Lower lobe of right lung (tissue), 2 donors: ENCODE results near the gene C1QTNF3. TPM values are rescaled to one million over a fixed set of nuclear protein-coding genes. Genes with fewer than 3 reads are reported as not detected.

Experiments
- ATAC-seq, 2 donors: fragments of 200-7000 bp; cut with Tn5 transposase; one replicate each; pipeline ENCODE4 v1.9.1; 2020 to 2022; ENCODE audit warnings: mild to moderate bottlenecking in 2 of 2, moderate library complexity in 2 of 2
- DNase-seq: peaks from one replicate; pipeline ENCODE4 v3.0.0-alpha.2; 2020
- H3K27ac ChIP-seq: fragments of 200-600 bp; one replicate; pipeline ENCODE4 v1.8.0; 2022
- H3K27me3 ChIP-seq: fragments of 200-600 bp; one replicate; pipeline ENCODE4 v1.8.0; 2022; ENCODE audit warnings: low read depth
- H3K36me3 ChIP-seq: fragments of 200-600 bp; one replicate; pipeline ENCODE4 v1.8.0; 2022; ENCODE audit warnings: mild to moderate bottlenecking
- H3K4me1 ChIP-seq: fragments of 200-600 bp; one replicate; pipeline ENCODE4 v1.8.0; 2022
- H3K4me3 ChIP-seq: fragments of 200-600 bp; one replicate; pipeline ENCODE4 v1.8.0; 2022; ENCODE audit warnings: mild to moderate bottlenecking
- H3K9me3 ChIP-seq: fragments of 200-600 bp; one replicate; pipeline ENCODE4 v1.8.0; 2022
- CTCF ChIP-seq: fragments of 200-600 bp; IDR thresholded peaks from one replicate; pipeline ENCODE4 v1.8.0; 2022; ENCODE audit warnings: antibody characterized with exemption, mild to moderate bottlenecking
- intact Hi-C: fragments of 100-400 bp; cut with DNase I; formaldehyde crosslinking; loops from one replicate; pipeline ENCODE4 v1.11.0; 2022
- total RNA-seq: library from RNA; stranded (reverse); fragmentation: NEBNext Ultra II Directional; extraction: Animal tissue kit (Norgen Biotek cat#: 25700); gene quantifications from one replicate; pipeline ENCODE4 v1.2.1, GENCODE V29; 2021
- donor health status: DM: no; HTN: yes; CAD: no; lungs with severe emphysema.

C1QTNF3 gene
- total RNA-seq, 1 donor from 2014 or later = 6.7 TPM

- TF ChIP-seq CTCF = peak; percentile 61
- ATAC-seq (peak; percentile 48 to 79), DNase-seq (peak; percentile 57)
- no peak overlapping the region for H3K4me3 ChIP-seq
- H3K4me1 ChIP-seq = peaks cover 15% of the 10 kb centered on the region
- no peaks in the 10 kb centered on the region for H3K9me3 ChIP-seq
- H3K27ac ChIP-seq = no peak overlapping the region
- H3K27me3 ChIP-seq = no peaks in the 10 kb centered on the region
- intact Hi-C loops = no loop called here
- peaks cover 16% of the 10 kb centered on the region for H3K36me3 ChIP-seq
These were observed 45.6 kb downstream of the C1QTNF3 start for GRCh38 chr5:33997331-33997983.

GRCh38 chr5:33995865-33996264 lies 47.1 kb downstream of the C1QTNF3 start:
- ATAC-seq = no peak
- DNase-seq = no peak
- intact Hi-C loops = no loop called here

DNA sequence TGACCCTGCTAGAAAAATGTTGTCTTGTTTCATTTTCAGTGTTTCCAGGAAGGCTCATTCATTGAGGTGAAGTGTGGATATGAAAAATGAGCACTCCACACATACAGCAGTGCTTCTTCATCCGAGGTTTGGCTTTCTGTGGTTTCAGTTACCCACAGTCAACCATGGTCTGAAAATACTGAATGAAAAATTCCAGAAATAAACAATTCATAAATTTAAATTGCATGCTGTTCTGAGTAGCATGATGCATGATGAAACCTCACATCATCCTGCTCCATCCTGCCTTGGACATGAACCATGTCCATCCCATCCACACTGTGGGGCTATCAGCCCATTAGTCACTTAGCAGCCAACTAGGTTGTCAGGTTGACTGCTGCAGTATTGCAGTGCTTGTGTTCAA lies 48.2 kb downstream of the C1QTNF3 start:
- Histone ChIP-seq H3K36me3 (peaks cover 14% of the 10 kb centered on the region), H3K4me3 (no peak overlapping the region), H3K4me1 (peaks cover 8% of the 10 kb centered on the region), H3K9me3 (no peaks in the 10 kb centered on the region), H3K27me3 (no peaks in the 10 kb centered on the region), H3K27ac (no peak overlapping the region)
- no peak for DNase-seq
- ATAC-seq = no peak
- intact Hi-C loops = no loop called here
- no peak for TF ChIP-seq CTCF

More at GRCh38 chr5:33995865-33996264, 47.1 kb downstream of the C1QTNF3 start:
- H3K4me1 ChIP-seq = peaks cover 10% of the 10 kb centered on the region
- TF ChIP-seq CTCF = no peak
- H3K9me3 ChIP-seq = no peaks in the 10 kb centered on the region
- peaks cover 14% of the 10 kb centered on the region for H3K36me3 ChIP-seq
- H3K27ac ChIP-seq = no peak overlapping the region
- no peaks in the 10 kb centered on the region for H3K27me3 ChIP-seq
- H3K4me3 ChIP-seq = no peak overlapping the region

GRCh38 chr5:33992864-33993263 lies 50.1 kb downstream of the C1QTNF3 start:
- Histone ChIP-seq H3K9me3 (no peaks in the 10 kb centered on the region), H3K27ac (no peak overlapping the region), H3K4me1 (peaks cover 8% of the 10 kb centered on the region), H3K36me3 (peaks cover 26% of the 10 kb centered on the region), H3K27me3 (no peaks in the 10 kb centered on the region), H3K4me3 (no peak overlapping the region)
- ATAC-seq = no peak
- TF ChIP-seq CTCF = no peak
- DNase-seq = no peak
- intact Hi-C loops = no loop called here

GRCh38 chr5:33985447-33985846 lies 57.6 kb downstream of the C1QTNF3 start:
- no peaks in the 10 kb centered on the region for H3K27me3 ChIP-seq

More at GRCh38 chr5:33985447-33985846, 57.6 kb downstream of the C1QTNF3 start:
- no peak for ATAC-seq
- no peaks in the 10 kb centered on the region for H3K9me3 ChIP-seq
- no peak overlapping the region for H3K4me3 ChIP-seq
- DNase-seq = no peak
- intact Hi-C loops = no loop called here
- no peak for TF ChIP-seq CTCF
- no peaks in the 10 kb centered on the region for H3K4me1 ChIP-seq
- peaks cover 32% of the 10 kb centered on the region for H3K36me3 ChIP-seq
- H3K27ac ChIP-seq = no peak overlapping the region
